ENCODE measurements around the gene NOTUM.
"Not testable (repeated sequence)": the region's sequence is repeated elsewhere in the genome, so short reads cannot be mapped to it uniquely, and the experiment has no call there.

Gene NOTUM

DNA sequence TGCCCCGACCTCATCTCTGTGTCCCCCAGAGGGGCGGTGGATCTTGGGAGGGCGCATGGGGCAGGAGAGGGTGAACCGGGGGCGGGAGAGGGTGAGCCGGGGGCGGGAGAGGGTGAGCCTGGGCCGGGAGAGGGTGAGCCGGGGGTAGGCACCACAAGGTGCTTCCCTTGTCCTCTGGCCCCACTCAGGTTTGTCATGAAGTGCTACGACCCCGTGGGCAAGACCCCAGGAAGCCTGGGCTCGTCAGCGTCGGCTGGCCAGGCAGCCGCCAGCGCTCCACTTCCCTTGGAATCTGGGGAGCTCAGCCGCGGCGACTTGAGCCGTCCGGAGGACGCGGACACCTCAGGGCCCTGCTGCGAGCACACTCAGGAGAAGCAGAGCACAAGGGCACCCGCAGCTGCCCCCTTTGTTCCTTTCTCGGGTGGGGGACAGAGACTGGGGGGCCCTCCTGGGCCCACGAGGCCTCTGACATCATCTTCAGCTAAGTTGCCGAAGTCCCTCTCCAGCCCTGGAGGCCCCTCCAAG, 35.3 kb upstream of the NOTUM start:
- no peak for DNase-seq

DNA sequence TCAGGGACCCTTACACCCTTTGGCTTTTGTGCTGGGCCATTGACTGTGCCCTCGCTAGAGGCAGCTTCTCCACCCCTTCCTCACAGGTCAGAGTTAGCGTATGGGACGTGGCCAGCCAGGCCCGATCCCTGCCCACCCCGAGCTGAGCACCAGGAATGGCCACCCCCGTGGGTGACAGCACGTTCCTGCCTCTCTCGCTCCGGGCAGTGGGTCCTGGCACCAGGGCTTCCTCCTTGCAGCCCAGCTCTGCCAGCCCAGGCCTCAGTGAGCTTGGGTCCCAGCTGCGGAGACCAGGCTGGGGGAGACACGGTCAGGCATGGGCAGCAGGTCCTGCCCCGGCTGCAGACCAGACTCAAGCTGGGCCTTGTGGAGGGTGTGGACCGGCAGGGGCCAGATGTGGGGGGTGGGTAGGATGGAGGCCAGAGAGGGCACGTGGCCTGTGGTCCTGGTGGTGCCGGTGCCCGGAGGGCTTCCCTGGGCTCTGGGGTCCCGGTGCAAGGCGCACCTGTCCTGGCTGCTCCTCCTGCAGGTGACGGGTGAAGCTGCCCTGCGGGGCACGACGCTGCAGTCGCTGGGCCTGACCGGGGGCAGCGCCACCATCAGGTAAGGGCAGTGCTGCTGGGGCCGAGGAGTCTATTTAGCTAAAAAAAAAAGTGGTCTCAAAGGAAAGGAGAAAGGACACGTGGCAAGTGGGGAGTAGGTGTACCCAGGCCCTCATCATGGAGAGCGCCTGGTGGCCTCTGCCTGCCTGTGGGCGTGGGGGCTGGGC, 34.7 kb upstream of the NOTUM start:
- no peak for DNase-seq

DNA sequence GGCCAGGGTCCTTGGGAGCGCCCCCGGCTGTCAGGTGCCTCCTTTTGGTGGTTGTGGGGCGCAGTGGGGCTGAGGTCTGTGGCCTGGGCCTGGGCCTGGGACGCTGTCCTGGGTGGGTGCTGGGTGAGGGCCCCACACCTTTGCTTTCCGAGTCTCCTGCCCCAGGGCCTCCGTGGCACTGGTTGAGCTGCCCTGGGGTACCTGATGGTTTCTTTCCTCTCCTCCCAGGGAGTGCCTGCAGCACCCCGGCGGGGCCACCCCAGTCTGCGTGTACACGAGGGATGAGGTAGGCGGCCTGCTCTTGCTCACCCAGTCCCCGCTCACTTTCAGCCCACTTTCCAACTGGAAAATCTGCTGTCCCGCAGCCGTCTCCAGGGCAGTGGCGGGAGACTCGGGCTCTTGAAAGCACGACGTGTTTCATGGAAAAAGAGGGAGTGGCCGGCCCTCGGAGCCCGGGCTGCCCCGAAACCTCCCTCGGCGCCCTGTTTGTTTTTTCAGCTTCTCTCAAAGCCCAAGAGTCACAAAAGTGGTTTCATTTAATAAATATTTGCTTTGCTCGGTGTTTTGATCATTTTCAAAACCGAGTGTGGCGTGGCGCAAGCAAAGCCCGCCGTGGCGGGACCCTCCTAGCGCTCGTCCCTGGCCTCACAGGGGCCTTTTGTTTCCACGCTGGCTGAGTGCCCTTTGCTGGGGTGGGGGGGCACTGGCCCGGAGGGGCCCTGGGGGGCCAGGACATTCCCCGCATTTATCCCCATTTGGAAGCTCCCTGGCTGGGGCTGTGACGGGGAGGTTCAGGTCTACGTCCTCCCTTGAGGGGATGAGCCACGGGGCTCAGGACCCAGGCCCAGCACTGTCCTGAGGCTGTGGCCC, 33.8 kb upstream of the NOTUM start:
- DNase-seq = no peak

DNA sequence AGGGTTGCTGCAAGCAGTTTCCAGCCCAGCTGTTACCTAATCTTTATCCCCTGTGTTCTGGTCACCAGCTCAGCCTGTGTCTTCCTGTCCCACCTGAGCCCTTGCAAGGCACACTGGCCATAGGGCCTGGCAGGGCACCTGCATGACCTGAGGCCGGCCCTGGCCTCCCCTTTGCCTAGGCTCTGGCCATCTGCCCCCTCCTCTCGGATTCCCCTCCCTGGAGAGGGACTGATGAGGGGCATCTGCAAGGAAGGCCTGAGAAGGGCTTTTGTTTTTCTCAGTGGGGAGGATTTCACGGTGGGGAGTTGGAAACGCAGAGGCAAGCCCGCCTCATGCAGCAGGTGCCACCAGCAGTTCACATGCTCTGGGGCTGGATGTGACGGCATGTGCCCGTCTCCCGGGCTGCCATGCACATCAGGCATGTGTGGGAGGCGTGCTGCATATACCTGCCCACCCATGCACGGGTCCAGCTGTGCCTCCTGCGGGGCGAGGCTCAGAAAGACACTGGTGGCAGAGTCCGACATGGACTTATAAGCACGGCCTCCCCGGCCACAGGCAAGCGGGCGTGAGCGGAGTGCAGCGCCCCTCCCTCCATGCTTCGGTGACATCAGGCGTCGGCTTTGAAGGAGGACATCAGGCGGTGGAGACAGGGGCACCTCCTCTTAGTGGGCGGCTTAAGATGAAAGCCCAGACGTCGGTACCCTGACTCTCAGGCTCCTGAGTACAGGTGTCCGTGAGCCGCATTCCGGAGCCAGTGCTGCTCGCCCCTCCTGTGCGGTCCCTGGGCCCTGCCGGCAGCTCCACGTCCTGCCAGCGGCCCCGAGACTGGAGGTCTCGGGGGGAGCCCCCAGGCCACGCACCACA, 33.0 kb upstream of the NOTUM start:
- no peak for DNase-seq

DNA sequence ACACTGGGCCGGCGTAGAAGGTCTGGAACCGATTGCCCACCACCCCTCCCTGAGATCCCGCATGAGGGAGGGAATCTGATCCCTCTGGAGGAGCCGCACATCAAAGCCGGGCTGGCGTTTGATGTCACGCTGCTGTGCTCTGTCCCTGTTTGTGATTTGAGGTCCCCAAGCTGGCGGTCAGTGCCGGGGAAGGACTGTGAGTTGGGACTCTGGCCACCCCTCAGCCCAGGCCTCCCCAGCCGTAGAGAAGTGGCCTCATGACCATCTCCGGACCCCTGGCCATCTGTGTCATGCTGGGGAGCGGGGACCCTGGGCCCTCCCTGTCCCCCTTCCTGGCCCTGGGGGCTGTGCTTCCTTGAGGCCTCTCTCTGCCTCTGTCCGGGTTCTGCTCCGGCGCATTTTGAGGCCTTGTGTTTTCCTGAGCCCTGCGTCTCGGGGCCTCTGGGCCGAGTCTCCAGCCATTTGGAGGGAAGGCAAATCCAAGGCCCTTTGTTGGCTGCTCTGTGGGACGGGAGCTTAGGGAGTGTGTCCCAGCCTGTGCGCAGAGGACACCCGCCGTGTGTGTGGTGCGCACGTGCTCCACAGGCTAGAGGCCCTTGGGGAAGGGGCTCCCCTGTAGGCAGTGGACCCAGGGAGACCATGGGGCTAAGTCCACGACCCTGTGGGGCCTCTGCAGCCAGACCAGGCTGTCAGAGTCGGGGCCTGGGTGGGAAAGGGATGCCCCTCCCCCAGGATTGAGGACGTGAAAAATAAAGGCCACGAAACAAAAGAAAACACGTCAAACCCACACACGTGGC, 31.5 kb upstream of the NOTUM start:
- no peak for DNase-seq

DNA sequence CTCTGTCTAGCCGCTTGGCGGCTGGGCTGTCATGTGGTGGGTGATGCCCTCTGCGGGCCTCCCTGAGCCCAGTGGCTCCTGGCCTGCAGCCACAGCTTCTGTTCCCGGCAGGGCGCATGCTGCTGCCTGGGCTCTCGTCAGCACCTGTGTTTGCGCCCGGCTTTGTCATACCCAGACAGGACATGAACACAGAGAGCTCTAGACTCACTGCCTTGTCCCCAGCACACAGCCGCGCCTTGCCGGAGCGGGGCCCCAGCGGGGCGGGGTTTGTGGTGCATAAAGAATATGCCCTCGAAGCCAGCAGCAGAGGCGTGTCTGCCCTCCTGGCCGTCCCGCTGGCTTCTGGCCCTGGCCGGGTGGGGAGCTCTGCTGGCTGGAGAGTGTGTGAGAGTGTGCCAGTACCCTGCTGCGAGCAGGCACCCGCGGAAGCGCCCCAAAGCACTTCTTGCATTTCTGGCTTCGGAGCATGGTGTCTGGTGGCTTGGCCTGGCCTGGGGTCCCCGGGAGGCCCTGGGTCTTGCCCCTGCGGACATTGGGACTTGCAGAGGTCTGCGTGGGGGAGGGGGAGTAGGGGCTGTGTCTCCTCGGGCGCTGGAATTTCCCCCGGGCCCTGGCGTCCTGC, 30.8 kb upstream of the NOTUM start:
- peak; percentile 59 for DNase-seq

DNA sequence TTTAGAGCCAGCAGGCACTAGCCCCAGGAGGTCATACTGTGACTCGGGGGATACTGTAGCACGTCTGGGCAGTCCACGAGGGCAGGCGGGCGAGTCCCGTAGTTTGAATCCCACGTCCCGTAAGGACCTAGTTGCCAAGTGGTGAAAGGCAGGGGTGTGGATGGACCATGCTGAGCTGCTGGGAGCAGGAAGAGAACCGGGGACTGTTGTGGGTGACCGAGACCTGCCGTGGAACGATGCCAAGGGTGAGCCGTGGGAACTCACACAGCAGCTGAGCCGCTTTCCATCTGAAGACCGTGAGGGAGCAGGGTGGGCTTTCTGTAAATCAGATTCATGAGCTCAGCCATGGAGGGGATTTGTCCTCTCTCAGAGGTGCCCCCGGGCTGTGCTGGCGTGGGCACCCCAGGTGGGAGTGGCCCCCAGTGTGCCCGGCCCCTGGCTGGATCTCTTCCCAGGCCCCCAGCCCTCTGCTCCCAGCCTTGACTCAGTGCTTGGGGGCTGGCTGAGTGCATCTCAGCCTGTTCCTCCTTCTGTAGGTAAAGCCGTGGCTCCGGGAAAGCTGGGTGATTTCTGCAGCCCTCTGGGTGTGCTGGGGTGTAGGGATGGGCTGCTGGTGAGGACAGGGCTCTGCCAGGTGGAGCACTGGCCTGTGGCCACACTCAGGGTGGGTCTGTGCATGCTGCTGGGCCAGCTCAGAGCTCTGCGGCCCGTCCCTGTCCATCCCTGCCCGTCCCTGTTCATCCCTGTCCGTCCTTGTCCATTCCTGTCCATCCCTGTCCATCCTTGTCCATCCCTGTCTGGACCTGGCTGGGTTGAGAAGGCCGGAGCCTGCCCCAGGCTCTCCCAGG, 30.1 kb upstream of the NOTUM start:
- no peak for DNase-seq

DNA sequence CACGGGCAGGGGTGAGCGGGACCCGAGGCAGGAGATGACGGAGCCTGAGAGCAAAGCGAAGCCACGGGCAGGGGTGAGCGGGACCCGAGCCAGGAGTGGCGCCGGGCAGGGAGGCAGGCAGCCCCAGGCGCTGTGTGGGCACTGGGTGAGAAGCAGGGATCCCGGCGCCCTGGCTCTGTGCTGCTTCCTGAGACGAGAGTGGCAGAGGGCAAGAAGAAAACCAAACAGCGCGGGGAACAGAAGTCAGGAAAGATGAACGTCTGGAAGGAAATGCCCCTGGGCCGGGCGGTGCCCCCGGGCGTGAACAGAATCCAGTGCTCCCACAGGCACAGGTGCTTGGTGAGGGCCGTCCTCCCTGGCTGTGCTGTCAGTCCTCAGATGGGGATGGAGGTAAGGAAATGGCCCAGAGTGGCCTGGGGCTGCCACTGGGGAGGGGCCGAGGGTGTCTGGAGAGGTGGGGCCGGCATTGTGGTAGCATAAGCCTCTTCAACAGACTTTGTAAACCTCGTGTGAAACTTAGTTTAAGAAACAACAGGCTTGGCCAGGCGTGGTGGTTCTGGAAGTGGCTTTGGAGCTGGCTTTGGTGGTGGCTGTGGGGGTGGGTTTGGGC, 26.3 kb upstream of the NOTUM start:
- DNase-seq = no peak

DNA sequence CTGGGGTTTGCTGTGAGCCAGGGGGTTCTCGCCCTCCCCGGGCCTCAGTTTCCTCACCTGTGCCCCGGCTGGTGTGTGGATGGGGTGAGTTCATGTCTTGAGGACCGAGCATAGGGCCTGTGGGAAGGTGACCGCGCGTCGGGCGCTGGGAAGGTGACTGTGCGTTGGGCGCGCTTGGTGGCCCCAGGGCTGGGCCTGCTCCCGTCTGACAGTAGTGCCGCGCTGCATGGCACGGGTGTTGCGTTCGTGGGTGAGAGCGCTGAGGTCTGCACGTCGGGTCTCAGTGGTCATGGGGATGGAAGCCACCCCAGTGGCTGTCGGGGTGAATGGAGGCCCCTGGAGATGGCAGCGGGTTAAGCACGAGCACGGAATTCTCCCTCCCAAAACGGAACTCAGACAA, 25.6 kb upstream of the NOTUM start:
- no peak for DNase-seq

DNA sequence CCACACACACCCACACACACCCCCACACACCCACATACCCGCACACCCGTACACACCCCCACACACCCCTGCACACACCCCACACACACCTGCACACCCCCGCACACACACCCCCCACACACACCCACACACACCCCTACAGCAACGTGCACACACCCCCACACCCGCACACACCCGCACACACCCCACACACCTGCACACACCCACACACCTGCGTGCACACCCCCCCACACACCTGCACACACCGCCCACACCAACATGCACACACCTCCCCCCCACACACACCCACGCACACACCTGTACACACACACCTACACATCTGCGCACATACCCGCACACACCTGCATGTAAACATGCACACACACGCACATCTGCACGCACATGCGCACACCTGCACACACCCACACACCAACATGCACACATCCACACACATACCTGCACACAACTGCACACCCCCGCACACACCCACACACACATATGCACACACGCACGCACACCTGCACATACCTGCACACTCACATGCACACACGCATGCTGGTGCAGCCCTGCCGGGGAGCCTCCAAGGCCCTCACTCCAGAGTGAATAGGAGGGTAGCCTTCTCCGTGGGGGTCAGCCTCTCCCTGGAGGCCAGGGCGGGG, 23.9 kb upstream of the NOTUM start:
- no peak for DNase-seq

DNA sequence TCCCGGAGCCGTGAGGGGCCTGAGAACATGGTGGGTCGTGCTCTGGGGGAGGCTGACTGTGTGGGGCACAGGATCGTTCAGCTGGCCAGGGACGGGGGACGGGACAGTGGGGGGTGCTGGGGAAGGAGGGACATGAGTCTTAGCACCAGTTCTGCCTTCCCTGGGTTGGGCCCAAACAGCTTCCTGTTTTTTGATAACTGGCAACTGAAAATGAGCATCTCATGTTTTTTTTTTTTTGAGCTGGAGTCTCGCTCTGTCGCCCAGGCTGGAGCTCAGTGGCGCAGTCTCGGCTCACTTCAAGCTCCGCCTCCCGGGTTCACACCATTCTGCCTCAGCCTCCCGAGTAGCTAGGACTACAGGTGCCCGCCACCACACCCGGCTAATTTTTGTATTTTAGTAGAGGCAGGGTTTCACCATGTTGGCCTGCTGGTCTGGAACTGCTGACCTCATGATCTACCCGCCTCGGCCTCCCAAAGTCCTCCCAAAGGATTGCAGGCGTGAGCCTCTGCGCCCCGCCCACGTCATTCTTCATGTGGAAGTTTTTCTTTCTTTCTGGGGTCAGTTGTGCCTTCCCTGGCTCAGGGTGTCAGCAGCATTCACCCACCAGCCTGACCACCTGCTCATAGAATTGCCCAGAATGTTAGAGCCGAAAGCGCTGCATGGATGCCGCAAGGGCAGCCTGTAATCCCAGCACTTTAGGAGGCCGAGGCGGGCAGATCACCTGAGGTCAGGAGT, 22.8 kb upstream of the NOTUM start:
- no peak for DNase-seq

DNA sequence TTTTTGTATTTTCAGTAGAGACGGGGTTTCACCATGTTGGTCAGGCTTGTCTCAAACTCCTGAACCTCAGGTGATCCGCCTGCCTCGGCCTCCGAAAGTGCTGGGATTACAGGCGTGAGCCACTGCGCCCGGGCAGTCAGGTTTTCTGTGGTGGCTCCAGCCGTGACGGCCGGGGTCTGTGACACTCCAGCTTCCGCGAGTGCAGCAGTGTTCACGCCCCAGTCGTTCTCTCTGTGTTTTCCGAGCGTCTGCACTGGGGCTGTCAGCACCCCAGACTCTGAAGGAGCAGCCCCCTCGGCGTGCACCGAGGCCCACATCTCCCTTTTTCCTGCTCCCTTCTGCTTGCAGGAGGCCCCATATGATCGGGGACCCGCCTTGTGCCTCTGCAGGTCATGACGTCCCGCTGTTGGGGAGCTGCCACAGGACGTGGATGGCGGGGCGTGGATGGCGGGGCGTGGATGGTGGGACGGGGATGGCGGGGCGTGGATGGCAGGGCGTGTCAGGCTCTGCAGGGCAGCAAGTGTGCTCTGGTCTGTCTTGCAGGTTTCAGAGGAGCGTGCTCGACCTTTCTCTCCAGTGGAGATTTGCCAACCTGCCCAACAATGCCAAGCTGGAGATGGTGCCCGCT, 22.1 kb upstream of the NOTUM start:
- DNase-seq = no peak

DNA sequence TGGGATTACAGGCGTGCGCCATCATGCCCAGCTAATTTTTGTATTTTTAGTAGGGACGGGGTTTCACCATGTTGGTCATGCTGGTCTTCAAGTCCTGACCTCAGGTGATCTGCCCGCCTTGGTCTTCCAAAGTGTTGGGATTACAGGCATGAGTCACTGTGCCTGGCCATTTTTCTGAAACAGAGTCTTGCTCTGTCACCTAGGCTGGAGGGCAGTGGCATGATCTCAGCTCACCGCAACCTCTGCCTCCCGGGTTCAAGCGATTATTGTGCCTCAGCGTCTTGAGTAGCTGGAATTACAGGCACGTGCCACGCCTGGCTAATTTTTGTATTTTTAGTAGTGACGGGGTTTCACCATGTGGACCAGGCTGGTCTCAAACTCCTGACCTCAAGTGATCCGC, 20.5 kb upstream of the NOTUM start:
- not testable (repeated sequence) for DNase-seq

DNA sequence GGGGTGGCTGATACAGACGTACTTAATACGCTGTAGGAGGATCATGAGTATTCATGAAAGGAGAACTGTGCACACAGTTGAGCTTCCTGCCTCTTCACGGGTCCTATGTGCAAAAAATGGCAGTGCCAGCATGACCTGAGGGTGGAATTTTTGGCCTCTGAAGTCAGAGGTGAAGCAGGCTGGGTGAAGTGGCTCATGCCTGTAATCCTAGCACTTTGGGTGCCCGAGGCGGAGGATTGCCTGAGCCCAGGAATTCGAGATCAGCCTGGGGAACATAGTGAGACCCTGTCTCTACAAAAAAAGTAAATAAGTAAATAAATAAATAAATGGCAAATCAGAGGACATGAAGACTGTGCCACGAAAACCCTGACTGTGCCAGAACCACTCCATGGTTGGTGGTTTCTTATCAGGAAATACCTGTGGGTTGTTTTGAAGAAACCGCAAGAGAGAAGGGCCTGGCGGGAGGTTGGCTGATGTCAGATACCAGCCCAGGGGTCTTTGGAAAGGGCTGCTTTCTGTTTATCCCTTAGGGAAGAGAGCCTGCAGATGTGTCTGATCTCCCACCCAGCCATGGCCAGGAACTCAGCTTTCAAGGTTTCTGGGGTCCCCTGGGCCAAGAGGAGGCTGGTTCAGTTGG, 19.8 kb upstream of the NOTUM start:
- DNase-seq = peak; percentile 16

DNA sequence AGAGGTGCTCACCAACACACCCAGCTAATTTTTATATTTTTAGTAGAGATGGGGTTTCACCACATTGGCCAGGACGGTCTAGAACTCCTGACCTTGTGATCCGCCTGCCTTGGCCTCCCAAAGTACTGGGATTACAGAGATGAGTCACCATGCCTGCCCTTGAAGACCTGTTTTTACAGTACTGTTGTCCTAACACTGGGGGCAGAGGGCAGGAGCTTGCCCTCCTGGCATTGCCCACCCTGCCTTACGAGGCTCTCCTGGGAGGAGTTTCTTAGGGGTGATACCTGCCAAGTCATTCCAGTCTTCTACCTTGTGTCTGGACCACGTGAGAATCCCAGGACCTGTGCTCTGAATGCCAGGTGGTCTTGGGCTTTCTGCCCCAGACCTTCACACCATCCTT, 19.1 kb upstream of the NOTUM start:
- no peak for DNase-seq

DNA sequence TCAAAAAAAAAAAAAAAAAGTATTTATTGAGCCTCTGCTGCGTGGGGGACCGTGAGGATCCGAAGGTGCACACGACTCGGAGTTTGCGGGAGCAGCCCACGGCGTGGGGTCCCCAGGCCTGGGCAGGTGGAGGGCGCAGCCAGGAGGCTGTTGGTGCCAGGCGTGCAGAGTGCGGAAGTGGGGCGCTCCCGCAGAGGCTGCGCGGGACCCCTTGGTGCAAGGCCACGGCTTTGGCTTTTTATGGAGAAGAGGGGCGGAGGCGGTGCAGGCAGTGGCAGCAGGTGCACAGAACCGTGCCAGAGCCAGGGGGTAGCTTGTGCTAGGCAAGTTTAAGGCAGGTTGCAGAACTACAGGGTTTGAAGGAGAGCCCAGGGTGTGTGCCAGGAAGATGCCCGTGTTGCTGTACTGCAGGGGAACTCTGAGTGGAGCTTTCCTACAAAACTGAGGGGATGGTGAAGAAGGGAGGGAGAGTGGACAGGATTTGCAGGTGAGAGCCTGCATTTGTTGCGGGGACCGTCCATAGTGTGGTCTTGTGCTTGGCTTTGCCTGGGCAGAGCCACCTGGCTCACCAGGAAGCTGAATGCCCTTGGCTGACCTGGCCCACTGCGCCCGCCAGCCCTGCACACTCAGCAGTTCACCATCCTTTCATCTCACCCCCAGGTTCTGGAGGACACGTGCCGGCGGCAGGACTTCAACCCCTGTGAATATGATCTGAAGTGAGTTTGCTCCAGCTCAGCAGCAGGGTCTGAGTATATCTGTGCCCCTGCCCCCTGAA, 17.7 kb upstream of the NOTUM start:
- DNase-seq = no peak

DNA sequence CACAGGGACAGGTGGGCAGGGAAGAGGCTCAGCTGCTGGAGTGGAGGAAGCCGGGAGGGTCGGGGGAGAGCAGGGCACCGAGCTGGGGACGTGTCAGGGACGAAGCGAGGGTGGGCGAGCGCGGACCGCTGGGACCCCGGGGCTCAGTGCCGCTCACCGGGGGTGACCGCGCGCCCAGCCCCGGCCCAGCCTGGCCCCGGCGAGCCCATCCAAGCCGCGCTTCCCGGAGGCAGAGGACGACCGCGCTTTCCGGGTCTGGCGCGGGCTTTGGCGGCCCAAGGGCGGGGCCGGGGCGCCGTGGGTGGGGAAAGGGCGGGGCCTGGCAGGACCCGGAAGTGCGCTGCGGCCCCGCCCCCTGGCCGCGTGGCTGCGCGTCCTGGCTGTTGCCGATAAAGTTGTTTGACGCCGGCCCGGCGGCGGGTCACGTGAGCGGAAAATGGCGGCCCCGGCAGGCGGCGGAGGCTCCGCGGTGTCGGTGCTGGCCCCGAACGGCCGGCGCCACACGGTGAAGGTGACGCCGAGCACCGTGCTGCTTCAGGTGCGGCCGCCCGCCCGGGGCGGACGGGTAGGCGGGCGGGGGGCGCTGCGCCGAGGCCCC, 16.3 kb upstream of the NOTUM start, which contains the start of gene ASPSCR1:
Gene ASPSCR1, plus strand, starts transcription at position 419 of the 598 bp plus-strand sequence. Its CDS starts 18 bp downstream, at position 437.
- peak; percentile 55 for DNase-seq

Measured in DMS79 treated with DMSO at 0.1 percent for 48 hours (cell line).